Breast epithelium (tissue), 3 donors: ENCODE measurements around the gene ARHGAP25.

Experiments used
- POLR2A ChIP-seq: fragments of 450-650 bp; IDR thresholded peaks from one replicate; pipeline ENCODE4 v1.6.1; 2016; ENCODE audit warnings: antibody characterized with exemption, mild to moderate bottlenecking, moderate library complexity
- POLR2AphosphoS5 ChIP-seq, 3 donors: sonication (generic); formaldehyde crosslinking; IDR thresholded peaks; one replicate each; pipeline ENCODE4 v1.6.1; 2017; ENCODE audit warnings: antibody characterized with exemption in 3 of 3

DNA sequence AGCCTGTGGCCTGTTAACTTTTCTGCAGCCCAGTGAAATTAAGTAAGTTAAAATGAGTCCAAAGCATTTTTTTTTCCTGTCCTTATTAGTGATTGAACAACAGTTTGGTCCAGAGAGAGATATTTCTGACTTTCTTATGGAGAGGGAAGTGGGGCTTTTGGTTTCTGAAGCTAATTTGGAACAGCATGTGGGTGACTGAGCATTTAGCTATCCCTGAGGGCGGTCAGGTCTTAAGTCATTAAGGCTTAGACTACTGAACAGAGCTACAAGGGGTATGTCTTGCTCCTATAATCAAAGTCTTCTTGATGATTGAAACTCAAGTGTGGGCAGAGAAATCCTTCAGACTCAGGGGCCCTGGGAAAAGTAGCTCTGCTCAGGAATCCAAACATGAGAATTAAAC, 14.0 kb downstream of the ARHGAP25 start:
- TF ChIP-seq POLR2AphosphoS5 (IDR thresholded peaks at IDR 0.05): no peak
- TF ChIP-seq POLR2A: no peak
